ENCODE results near the gene TNFRSF11A. TPM values are rescaled to one million over a fixed set of nuclear protein-coding genes. Genes with fewer than 3 reads are reported as not detected.

TNFRSF11A gene
- total RNA-seq, 1 donor from 2014 or later, result 0.42 TPM

DNA sequence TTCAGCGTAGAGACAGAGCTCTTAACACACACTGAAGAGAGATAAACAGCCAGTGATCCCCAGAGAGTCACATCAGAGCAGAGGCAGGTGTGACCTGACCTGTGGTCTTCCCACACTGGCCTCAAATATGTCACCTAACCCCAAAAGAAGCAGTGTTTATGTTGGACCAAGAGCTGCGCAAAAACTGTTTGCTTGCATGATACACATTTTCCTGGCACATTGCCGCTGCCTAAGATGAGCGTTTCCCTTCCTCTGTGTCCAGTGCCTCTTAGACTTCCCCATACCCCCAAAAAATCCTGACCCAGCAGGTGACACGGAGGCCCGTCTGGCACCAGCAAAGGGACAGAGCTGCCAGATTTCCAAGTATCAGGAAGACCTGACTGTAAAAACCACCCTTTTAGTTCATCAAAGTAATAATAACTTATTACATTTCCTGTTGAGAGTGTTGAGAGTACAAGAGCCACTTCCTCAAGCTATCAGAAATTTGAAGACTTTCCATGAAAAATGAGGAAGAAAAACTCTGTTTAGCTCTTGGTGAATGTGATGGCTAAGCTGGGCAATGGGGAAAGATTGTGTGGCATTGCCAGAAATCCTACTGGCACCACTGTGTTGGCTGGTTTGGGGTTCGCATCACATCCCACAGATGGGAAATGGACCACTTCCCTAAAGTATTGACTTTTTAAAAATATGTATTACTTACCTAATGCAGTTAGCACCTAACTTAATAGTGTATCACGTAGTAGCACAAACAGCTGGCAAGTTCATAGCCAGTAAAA is 6.7 kb downstream of the TNFRSF11A start:
- Histone ChIP-seq H3K4me3 (ENCODE audit: low read depth, low read length) (no peak overlapping the region), H3K27me3 (ENCODE audit: control insufficient read depth, insufficient read depth, low read length) (peaks cover 3% of the 10 kb centered on the region), H3K36me3 (ENCODE audit: control insufficient read depth, insufficient read depth, low read length) (no peaks in the 10 kb centered on the region)
- TF ChIP-seq, protein P1, sequence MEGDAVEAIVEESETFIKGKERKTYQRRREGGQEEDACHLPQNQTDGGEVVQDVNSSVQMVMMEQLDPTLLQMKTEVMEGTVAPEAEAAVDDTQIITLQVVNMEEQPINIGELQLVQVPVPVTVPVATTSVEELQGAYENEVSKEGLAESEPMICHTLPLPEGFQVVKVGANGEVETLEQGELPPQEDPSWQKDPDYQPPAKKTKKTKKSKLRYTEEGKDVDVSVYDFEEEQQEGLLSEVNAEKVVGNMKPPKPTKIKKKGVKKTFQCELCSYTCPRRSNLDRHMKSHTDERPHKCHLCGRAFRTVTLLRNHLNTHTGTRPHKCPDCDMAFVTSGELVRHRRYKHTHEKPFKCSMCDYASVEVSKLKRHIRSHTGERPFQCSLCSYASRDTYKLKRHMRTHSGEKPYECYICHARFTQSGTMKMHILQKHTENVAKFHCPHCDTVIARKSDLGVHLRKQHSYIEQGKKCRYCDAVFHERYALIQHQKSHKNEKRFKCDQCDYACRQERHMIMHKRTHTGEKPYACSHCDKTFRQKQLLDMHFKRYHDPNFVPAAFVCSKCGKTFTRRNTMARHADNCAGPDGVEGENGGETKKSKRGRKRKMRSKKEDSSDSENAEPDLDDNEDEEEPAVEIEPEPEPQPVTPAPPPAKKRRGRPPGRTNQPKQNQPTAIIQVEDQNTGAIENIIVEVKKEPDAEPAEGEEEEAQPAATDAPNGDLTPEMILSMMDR (IDR thresholded peaks at IDR 0.05; ENCODE audit: insufficient read depth, low read length, poor library complexity, severe bottlenecking), result no peak
- DNase-seq (ENCODE audit: low read depth), result no peak

DNA sequence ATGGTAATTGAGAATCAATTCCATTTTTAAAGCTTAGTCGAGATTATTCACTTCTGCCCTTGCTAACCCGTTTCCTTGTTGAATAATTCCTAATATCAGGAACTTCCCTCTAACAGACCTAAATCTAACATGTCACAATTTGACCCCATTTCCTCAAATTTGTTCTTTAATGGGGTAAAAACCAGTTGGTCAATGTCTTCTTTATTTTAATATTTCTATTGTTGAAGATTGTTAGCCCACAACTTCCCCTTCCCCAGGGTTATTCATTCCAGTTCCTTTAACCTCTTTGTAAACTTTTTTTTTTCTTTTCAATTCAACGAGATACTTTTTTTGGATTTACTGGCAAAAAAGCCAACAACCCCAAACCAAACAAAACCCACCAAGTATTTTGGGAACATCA is 7.3 kb downstream of the TNFRSF11A start:
- no peaks in the 10 kb centered on the region for H3K27me3 ChIP-seq (ENCODE audit: control insufficient read depth, insufficient read depth, low read length)

DNA sequence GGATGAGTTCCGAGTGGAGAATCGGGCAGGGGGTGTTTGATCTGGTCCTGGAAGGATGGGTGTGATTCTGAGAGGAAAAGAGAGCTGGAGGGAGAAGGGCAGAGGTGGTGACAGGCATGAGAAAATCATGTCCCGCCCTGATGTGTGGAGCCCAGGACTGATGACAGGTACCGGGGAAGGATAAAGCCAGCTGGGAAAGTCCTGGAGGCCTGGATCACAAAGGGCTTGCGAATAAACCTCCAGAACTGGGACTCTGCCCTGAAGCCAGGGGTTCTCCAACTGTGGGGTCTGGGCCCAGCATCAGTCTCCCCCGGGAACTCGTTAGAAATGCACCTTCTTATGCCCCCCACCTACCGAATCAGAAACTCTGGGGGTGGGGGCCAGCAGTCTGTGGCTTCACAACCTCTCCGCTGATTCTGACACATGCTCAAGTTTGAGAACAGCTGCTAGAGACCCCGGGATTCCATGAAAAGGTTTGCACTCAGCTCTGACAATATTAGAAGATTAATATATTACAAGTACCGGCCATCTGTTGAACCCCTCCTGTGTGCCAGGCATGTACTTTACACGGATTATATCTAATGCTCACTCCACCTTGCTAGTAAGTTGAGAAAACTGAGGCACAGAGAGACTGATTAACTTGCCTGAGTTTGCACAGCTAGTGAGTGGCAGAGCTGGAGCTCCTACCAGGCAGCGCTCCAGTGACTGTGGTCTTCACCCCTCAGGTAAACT is 8.0 kb downstream of the TNFRSF11A start:
- H3K4me3 ChIP-seq (ENCODE audit: low read depth, low read length), result no peak overlapping the region
- DNase-seq (ENCODE audit: low read depth), result no peak
- no peaks in the 10 kb centered on the region for H3K27me3 ChIP-seq (ENCODE audit: control insufficient read depth, insufficient read depth, low read length)
- TF ChIP-seq, protein P1 (IDR thresholded peaks at IDR 0.05; ENCODE audit: insufficient read depth, low read length, poor library complexity, severe bottlenecking), result no peak
- no peaks in the 10 kb centered on the region for H3K36me3 ChIP-seq (ENCODE audit: control insufficient read depth, insufficient read depth, low read length)

More for the DNA sequence above, 7.3 kb downstream of the TNFRSF11A start:
- no peaks in the 10 kb centered on the region for H3K36me3 ChIP-seq (ENCODE audit: control insufficient read depth, insufficient read depth, low read length)
- DNase-seq (ENCODE audit: low read depth), result no peak
- H3K4me3 ChIP-seq (ENCODE audit: low read depth, low read length), result no peak overlapping the region
- TF ChIP-seq, protein P1 (IDR thresholded peaks at IDR 0.05; ENCODE audit: insufficient read depth, low read length, poor library complexity, severe bottlenecking), result no peak

DNA sequence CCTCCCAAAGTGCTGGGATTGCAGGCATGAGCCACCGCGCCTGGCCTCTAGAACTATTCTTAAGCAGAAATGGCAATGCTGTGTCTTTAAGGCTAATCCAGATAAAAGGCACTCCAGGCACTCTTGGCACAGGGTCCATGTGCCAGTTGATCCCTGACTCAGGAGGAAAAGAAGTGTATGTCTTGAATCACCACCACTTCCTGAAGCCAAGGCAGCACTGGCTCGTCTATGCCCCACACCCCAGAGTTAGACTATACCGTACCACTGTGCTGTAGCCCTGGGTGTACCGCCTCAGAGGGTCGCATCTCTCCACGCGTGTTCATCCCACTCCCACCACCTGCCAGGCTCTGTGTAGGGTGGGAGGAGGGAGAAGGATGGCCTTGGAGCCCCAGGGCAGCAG is 9.0 kb downstream of the TNFRSF11A start:
- H3K27me3 ChIP-seq (ENCODE audit: control insufficient read depth, insufficient read depth, low read length), result no peaks in the 10 kb centered on the region
- no peak for DNase-seq (ENCODE audit: low read depth)
- no peak overlapping the region for H3K4me3 ChIP-seq (ENCODE audit: low read depth, low read length)
- TF ChIP-seq, protein P1 (IDR thresholded peaks at IDR 0.05; ENCODE audit: insufficient read depth, low read length, poor library complexity, severe bottlenecking), result no peak
- no peaks in the 10 kb centered on the region for H3K36me3 ChIP-seq (ENCODE audit: control insufficient read depth, insufficient read depth, low read length)

DNA sequence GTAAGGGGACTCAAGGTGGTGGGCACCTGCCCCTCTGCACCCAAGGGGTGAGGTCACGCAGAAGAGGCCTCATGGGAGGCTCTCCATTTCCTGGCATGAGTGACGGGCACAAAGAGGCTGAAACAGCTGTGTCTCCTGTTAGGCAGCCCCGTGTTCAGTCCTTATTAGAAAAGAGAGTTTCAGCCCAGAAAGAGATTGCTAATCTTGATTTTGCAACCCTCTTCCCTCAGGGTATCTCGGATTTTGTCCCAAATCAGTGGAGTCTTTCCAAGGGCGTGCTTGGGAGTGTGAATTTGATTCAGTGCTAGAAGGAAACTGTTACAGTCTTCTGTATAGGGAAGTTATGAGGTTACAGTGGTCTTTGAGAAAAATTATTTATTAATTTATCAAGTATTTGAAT is 10.4 kb downstream of the TNFRSF11A start:
- no peaks in the 10 kb centered on the region for H3K36me3 ChIP-seq (ENCODE audit: control insufficient read depth, insufficient read depth, low read length)
- TF ChIP-seq, protein P1 (IDR thresholded peaks at IDR 0.05; ENCODE audit: insufficient read depth, low read length, poor library complexity, severe bottlenecking), result no peak
- no peak for DNase-seq (ENCODE audit: low read depth)
- H3K27me3 ChIP-seq (ENCODE audit: control insufficient read depth, insufficient read depth, low read length), result no peaks in the 10 kb centered on the region
- H3K4me3 ChIP-seq (ENCODE audit: low read depth, low read length), result no peak overlapping the region
